ENCODE measurements around the gene SMPD3.

The SMPD3 gene

DNA sequence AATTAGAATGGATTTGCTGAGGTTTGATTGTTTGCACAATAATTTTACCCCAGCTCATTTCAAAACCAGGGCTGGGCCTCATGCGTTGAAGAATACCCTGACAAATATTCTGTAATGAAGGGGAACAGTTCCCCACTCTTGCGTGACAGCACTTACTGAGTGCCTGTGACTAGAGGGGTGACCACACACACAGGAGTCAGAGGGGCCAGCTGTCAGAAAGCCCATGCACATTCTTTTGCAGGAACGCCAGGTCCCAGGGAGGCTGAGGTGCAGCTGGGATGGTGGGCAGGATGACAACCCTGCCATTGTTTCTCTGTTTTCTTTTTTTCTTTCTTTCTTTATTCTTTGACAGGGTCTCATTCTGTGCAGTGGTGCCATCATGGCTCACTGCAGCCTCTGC is 44.6 kb downstream of the SMPD3 start:
- no peak for DNase-seq (ENCODE audit: low read depth)

GRCh38 chr16:68403177-68403576 is 45.1 kb downstream of the SMPD3 start:
- no peak for DNase-seq (ENCODE audit: low read depth)

- DNase-seq (ENCODE audit: low read depth) = peak; percentile 26
Observed at GRCh38 chr16:68402748-68403040, 45.6 kb downstream of the SMPD3 start.

DNA sequence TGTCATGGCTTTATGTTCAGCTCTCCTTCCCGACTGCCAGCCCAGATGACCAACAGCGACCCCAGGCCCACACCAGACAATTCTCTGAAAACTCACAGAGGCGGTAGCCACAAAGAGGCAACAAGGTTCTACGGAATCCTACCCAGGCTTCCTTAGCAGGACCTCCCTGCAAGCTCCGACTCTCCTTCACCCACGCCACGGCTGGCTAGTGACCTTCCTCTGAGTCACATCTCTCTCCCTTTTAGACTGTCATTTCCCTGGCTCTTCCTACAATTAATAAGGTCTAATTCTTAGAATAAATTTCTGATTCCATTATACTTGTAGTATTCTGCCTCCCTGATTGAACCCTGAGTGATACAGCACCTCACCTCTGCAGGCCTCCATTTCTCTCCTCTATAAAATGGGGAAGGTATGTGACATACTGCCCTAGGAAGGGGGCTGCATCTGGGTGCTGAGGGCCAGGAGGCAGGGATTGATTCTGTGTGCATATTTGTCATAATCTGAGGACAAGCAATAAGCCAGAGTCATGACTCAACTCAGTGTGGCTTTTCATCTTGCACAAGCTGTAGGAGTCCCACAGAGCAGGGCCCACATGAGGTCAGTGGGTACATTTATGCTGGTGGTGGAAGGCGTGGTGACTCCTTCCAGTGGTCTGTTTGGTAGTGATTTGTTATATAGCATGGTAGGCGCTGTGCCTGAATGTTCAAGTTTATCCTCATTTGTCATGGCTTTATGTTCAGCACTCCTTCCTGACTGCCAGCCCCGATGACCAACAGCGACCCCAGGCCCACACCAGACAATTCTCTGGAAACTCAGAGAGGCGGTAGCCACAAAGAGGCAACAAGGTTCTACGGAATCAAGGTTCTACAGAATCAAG is 46.2 kb downstream of the SMPD3 start:
- peak; percentile 80 for DNase-seq (ENCODE audit: low read depth)

DNA sequence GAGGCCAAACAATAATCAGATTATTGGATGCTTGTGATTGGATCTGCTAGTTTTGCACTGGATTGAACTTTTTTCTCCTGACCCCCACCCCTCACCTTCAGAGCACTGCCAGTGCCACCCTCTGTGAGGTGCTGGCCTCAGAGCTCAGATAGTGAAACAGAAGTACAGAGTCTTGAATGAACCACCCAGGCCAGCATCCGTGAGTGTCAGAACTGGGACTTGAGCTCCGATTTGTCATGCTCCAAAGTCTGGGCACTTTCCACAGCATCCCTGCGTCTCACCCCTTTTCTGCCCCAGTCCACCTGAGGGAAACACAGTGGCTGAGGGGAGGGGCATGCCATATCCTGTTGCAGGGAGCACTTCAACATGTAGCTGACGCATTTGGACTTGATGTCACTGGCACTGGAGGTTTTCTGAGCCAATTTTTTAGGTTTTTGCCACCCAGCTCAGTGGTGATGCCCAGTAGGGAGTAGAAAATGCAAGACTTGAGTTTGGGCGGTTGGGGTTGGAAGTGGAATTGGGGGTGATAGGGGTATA is 47.3 kb downstream of the SMPD3 start:
- DNase-seq (ENCODE audit: low read depth) = no peak

DNA sequence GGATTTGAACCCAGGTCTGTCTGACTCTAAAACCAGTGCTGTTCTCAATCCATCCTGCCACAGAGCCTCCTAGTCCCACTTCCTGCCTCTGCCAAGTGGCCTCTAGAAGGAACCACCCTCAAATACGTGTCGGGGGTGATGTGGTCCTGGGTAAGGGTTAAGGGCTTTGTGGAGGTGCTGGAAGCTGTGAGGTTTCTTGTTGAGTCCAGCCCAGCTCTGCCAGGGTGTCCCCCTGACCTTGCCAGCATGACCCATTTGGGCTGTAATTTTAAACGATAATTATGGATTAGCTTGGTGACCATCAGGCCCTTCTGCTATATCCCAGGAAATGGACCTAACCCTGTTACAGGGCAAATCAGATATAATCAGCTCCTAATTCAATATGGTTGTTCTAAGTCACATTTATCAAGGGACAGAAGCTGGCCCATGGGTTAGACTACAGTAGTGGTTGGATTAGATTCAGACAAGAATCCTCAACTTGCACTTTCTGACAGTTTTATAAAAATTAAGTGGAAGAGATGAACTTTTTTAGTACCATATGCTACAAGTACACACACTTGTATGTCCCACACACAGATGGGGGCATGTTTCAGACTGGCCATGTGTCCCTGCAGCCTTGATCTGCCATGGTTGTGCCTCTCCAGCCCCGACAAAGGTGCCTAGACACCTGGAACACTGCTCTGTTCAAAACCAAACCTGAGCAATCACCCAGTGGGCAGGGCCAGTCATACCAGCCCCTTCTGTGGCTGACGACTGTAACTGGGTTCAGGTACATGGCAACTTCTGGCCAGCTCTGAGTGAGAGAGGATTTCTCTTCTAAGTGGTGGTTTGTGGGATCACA is 48.0 kb downstream of the SMPD3 start:
- DNase-seq (ENCODE audit: low read depth) = no peak

- peak; percentile 25 for DNase-seq (ENCODE audit: low read depth)
Observed at GRCh38 chr16:68399456-68399855, 48.9 kb downstream of the SMPD3 start.

GRCh38 chr16:68397710-68398201 is 50.6 kb downstream of the SMPD3 start:
- DNase-seq (ENCODE audit: low read depth) = no peak

DNA sequence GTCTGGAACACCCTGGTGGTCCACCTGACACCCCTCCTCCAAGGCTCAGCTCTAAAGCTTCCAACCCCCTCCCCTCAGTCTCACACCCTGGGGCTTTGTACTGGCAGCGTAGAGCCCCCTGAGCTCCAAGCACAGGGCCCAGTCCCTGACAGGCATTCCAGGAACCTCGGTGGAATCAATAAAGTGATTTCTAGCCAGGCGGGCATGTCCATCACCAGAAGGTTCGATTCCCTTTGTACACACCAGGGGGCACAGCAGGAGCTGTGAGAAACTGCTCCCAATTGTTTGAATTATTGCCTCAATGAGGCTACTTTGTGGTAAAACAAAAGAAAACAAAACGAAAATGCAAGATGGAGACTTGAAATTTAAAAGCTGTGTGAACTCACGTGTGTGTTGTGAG is 51.8 kb downstream of the SMPD3 start:
- DNase-seq (ENCODE audit: low read depth) = peak; percentile 68

DNA sequence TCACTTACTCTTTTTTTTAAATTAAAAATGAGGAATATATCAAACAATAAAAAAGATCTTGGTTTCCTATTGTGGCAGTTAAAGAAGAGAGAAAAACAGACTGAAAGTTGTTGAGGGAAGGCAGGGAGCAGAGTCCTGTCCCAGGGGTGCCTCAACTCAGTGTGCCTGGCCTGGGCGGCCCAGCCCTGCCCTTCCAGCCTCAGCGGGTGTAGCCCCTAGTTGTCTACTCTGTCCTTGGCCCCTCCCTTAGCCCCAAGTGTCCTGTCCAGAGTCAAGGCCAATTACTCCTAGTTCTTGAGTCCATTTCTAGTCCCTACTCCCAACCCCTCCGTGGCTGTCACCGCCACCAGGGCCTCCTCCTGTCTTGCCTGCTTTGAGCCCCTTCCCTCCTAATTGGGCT is 52.5 kb downstream of the SMPD3 start:
- DNase-seq (ENCODE audit: low read depth) = no peak

DNA sequence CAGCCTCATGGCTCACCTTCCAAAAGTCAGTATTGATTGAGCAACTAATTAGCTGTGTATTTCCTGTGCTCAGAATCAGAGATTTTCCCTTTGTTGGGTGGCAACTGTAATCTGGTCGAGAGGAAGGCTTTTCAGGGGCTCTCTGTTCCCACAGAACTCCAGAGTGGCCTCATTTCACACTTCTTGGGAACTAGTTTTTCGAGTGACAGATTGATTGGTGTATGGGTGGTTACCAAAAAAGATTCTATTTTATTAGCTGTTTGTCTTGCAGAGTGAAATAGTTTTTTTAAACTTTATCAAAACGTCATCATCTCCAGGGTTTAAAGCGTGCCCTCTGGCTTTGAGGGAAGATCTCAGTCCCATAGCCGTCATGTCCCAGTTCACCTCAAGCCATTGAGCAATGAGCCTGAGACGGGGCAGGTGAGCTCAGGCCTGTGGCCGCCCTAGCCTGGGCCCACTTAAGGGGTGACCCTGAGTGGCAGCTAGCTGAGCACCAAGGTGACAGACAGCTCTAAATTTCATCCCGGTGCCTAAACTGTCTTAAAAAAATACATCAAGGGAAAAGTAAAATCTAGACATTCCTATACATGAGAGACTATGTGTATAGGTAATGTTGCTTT is 53.0 kb downstream of the SMPD3 start:
- DNase-seq (ENCODE audit: low read depth) = no peak

GRCh38 chr16:68393333-68393732 is 55.0 kb downstream of the SMPD3 start:
- no peak for DNase-seq (ENCODE audit: low read depth)

GRCh38 chr16:68389750-68390371 is 58.4 kb downstream of the SMPD3 start:
- no peak for DNase-seq (ENCODE audit: low read depth)

GRCh38 chr16:68389006-68389405 is 59.3 kb downstream of the SMPD3 start:
- DNase-seq (ENCODE audit: low read depth) = no peak

- no peak for DNase-seq (ENCODE audit: low read depth)
Observed at GRCh38 chr16:68388124-68388523, 60.2 kb downstream of the SMPD3 start.

GRCh38 chr16:68387301-68387700 is 61.0 kb downstream of the SMPD3 start:
- DNase-seq (ENCODE audit: low read depth) = no peak

DNA sequence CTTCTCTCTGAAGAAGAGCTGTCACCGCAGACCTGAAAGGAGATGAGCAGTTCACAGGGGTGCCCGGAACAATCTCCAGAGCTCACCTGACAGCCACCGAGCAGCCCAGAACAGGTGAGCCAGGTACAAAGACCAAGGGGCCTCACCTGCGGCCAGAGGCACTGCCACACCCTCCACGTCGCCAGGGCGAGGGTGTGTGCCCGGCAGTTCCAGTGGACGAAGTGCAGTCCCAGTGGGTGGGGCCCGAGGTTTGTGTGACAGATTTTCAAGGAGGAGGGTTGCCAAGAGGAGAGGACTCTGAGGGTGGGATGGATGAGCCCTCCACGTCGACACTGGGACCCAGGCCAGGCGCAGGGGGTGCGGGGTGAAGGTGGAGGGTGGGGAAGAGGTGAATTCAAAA is 61.7 kb downstream of the SMPD3 start:
- no peak for DNase-seq (ENCODE audit: low read depth)

DNA sequence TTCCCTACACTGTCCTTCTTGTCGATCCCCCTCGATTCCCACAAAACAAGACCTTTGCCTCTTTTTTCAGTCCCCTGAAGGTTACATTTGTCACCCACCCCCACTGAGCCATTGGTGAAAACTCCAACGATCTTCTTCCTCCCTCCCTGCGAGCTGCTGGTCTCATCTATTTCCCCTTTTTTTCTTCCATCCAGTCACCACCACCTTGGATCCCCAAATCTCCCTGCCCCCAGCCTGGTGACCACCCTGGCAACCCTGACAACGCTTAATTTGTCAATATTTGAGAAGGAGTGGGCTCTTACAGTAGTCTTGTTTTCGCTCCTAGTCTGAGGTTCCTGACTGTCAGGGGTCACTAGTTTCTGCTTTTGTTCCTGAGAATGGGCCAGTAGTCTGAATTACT is 62.9 kb downstream of the SMPD3 start:
- DNase-seq (ENCODE audit: low read depth) = no peak

DNA sequence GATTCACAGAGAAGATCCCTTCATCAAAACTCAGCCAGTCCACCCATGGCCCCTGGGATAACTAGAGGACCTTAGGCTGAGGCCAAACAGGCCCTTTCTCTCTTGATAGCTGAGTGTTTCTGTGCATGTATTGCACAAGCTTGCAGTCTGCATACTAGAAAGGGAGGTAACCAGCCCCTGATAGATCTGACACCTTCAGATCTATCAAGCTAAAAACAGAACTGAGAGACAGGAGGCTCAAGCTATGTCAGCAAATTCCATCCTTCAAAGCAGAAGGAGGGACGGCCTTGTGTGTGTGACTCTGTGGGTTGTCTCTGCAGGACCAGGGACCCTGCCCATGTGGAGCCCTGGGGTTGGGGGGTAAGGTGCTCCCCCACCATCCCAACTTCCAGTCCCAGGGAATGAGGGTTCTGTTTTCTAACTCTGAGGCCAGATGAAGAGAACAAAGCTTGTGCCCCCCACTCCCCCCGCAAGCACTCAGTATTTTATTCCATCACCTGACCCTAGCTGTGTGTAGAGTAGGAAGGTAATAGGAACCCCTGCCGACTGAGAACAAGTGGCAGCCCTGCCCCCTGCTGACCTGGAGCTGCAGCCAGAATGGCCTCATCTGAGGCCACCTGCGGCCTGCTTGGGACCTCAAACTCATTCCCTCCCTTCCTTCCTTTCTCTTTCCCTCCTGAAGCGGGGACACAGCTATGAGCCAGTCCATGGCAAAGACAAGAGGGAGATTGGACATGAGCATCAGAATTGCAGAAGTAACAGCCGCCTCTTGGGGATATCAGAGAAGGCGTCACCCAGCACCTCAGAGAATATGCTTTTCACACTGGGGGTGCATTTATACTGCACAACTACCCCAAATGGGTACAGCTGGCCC is 63.8 kb downstream of the SMPD3 start:
- DNase-seq (ENCODE audit: low read depth) = no peak

DNA sequence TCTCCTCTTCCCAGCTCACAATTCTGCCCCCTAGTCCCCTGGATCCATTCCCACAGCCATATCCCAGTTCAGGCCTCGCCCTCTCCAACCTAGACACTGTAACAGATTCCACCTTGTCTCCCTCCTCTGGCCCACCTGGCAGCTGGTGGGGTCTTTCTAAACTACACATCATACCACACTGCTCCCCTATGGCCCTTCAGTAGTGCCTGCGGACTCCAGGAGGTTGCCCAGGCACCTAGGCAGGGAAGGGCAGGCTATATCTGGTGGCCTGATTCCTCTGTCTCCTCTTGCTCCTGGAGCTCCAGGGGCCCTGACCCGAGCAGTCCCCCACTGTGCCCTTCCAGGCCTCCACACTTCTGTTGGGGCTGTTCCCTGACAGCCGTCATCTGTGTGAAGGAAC is 64.5 kb downstream of the SMPD3 start:
- DNase-seq (ENCODE audit: low read depth) = no peak

- no peak for DNase-seq (ENCODE audit: low read depth)
Observed at GRCh38 chr16:68382296-68382718, 66.0 kb downstream of the SMPD3 start.
